GM20431 (cell line): Measurements from ENCODE around the gene TBXT.
"Not testable (repeated sequence)": the region's sequence is repeated elsewhere in the genome, so short reads cannot be mapped to it uniquely, and the experiment has no call there.

Source experiments
- in situ Hi-C: fragments of 300-500 bp; cut with MseI, MboI; formaldehyde crosslinking; loops from one replicate; pipeline ENCODE4 v1.15.0; 2020; ENCODE audit warnings: low sequenced_read_pairs; ENCODE audit not compliant: unreplicated experiment

TBXT gene

GRCh38 chr6:166123115-166123514 is 44.5 kb downstream of the TBXT start:
- in situ Hi-C loops, result not testable (repeated sequence)

GRCh38 chr6:166121726-166122125 is 45.9 kb downstream of the TBXT start:
- in situ Hi-C loops, result no loop called here

GRCh38 chr6:166119116-166119911 is 48.3 kb downstream of the TBXT start:
- in situ Hi-C loops, result no loop called here

GRCh38 chr6:166115609-166116008 is 52.0 kb downstream of the TBXT start:
- in situ Hi-C loops, result no loop called here

GRCh38 chr6:166112580-166112979 is 55.1 kb downstream of the TBXT start:
- in situ Hi-C loops, result no loop called here

GRCh38 chr6:166109608-166110007 is 58.0 kb downstream of the TBXT start:
- in situ Hi-C loops, result loop anchor here (10.0 kb wide), 1 partner anchor 225 kb away; no protein-coding TSS in a partner anchor
